ENCODE results near the gene C16orf92.

Gene C16orf92

DNA sequence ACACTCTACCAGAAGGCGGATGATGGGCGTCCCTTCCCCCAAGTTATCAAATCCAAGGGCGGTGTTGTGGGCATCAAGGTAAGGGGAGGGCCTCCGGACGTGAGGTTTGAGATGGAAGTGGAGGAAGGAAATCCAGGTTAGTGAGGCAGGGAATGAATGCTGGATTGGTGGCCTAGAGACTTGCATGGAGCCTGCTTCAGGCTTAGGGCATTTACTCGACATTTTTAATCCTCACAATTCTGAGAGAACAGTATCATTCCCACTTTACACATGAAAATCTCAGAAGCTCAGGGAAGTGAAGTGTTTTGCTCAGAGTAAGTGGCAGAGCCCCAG, 44.6 kb downstream of the C16orf92 start:
- H3K27ac ChIP-seq: peak overlapping the region; percentile 93; the same call in 1 of the 2 replicates

GRCh38 chr16:30068333-30068732, 45.3 kb downstream of the C16orf92 start:
- no peak for TF ChIP-seq CTCF (conservative IDR thresholded peaks at IDR 0.05)
- peak overlapping the region; percentile 93; the same call in 1 of the 2 replicates for H3K27ac ChIP-seq

More for the DNA sequence above, 44.6 kb downstream of the C16orf92 start:
- TF ChIP-seq CTCF (conservative IDR thresholded peaks at IDR 0.05): no peak

DNA sequence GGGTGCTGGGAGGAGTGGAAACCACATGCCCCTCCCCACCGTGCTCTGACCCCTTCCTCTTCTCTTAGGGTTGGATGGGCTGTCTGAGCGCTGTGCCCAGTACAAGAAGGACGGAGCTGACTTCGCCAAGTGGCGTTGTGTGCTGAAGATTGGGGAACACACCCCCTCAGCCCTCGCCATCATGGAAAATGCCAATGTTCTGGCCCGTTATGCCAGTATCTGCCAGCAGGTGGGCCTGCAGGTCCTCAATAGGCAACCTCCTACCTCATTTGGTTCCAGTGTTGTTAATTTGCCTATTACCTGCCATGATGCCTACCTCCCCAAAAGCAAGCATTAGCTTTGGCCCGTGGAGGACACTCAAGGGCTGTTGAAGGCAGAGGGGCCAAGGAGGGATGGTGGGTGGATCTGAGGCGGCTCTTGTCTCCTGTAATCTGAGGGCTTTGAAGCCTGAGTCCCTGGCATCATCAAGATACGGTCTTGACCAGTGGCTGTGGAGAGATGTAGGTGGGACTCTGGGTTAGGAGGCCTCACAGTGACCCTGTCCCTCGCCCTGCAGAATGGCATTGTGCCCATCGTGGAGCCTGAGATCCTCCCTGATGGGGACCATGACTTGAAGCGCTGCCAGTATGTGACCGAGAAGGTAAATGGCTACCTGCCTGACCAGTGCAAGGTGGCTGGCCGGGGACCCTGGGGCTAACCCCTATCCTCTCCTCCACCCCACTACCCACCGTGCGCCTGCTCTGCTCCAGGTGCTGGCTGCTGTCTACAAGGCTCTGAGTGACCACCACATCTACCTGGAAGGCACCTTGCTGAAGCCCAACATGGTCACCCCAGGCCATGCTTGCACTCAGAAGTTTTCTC, 46.0 kb downstream of the C16orf92 start:
- H3K27ac ChIP-seq: no peak overlapping the region
- peak; percentile 58 for TF ChIP-seq CTCF (conservative IDR thresholded peaks at IDR 0.05)

DNA sequence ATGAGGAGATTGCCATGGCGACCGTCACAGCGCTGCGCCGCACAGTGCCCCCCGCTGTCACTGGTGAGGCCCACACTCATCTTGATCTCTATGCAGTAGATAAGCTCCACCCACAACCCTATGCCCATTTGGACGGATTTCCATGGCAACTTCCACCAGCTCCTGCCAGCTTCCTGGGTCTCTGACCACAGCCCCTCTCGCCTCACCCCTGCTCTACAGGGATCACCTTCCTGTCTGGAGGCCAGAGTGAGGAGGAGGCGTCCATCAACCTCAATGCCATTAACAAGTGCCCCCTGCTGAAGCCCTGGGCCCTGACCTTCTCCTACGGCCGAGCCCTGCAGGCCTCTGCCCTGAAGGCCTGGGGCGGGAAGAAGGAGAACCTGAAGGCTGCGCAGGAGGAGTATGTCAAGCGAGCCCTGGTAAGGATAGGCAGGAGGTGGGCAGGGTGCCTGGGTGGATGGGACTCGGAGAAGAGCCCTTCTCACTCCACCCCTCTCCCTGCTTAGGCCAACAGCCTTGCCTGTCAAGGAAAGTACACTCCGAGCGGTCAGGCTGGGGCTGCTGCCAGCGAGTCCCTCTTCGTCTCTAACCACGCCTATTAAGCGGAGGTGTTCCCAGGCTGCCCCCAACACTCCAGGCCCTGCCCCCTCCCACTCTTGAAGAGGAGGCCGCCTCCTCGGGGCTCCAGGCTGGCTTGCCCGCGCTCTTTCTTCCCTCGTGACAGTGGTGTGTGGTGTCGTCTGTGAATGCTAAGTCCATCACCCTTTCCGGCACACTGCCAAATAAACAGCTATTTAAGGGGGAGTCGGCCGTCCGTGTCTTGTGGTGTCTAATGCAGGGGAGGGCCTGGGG, 46.8 kb downstream of the C16orf92 start:
- TF ChIP-seq CTCF (conservative IDR thresholded peaks at IDR 0.05): no peak
- no peak overlapping the region for H3K27ac ChIP-seq

DNA sequence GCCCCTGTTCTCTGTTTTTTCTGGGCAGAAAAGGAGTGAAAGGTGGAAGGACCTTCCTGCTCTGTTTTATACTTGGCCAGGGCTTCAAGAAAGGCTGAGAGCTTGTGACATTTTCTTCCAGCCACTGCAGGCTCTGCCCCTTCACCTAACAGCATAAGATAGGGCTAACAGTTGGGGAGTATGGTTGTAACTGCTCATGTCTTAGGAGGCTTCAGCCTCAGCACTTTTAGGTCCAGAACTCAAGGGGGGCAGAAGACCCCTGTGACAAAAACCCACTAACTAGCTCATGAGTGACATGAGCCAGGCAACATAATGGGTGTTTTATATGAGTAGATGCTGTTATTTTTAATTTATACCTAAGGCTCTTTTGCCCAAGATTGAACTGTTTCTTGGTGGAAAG, 47.5 kb downstream of the C16orf92 start:
- H3K27ac ChIP-seq: no peak overlapping the region
- TF ChIP-seq CTCF (conservative IDR thresholded peaks at IDR 0.05): no peak
